HG03442 (cell line): ENCODE measurements around the gene NOL6.
"Not testable (repeated sequence)": the region's sequence is repeated elsewhere in the genome, so short reads cannot be mapped to it uniquely, and the experiment has no call there.

Source experiments
- ATAC-seq: cut with Tn5 transposase; IDR thresholded peaks from one replicate; pipeline ENCODE4 v1.9.1; 2021; ENCODE audit warnings: mild to moderate bottlenecking, moderate library complexity; ENCODE audit not compliant: unreplicated experiment

NOL6 gene

DNA sequence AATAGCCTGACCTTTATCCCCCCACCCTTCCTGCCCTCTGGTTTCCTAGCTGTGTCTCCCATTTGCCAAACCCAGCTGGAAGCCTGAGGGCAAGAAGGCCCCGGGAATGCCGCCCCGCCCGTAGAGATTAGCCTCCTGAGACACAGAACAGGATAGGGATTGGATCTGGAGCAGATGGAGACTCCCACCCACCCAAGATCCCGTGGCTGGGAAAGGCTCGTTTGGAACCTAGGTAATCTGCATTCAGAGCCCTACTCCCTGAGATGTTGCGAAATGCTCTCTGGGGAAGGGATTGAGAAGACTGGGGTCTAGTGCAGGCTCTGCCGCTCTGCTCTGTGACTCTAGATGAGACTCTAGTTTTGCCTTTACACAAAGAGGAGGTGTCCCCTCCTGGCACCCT is 37.3 kb downstream of the NOL6 start:
- no peak for ATAC-seq

DNA sequence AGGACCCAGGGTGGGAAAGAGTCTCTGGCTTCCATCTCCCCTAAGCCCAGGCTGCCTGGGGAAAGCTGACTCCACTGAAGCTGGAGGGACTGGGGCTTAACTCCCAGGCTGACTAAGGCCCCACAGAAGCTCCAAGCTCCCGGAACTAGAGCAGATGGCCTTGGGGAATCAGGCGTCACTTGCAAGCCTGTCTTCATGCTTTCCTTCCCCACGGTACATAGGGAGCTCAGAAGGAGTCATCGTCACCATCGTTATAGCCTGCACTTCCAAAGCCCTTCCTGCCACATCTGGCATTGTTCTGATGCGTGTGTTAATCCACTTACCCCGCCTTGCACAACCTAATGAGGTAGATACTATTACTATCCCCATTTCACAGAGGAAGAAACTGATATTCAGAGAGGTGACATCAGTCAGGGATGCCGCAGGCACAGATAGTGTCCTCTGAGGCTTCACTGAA is 37.9 kb downstream of the NOL6 start:
- no peak for ATAC-seq

DNA sequence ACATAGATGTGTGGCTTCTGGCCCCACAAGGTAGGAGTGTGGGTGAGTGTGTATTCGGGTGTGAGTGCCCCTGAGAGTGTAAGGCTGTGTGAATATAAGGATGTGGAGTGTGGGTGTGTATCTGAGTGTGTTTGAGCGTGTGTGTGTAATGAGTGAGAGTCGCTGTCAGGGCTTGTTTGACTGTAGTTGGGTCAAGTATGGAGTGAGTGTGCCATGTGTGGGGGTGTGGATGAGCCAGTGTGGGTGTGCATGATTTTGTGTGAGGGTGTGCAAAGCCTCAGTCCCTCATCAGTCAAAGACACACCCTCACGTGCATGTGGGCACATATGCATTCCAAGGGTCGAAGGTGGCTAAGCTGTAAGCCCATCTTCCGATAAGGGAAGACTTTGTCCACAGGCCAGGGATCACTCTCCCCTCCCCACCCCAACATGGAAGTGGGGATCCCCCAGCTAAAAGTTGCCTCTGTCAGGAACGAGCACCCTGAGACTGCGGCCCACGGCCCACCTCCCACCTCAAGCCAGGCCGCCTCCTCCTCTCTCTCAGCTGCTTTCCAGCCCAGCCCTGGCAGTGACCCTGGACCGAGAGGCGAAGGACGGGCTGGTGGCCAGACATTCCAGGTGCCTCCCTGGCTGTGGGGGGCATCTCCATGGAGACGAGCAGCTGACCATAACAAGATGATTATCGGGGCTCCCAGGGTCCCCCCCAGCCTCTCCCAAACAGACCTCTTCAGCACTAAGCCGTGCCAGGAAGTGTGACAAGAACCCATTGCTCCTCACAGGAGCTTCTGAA is 39.2 kb downstream of the NOL6 start:
- no peak for ATAC-seq

DNA sequence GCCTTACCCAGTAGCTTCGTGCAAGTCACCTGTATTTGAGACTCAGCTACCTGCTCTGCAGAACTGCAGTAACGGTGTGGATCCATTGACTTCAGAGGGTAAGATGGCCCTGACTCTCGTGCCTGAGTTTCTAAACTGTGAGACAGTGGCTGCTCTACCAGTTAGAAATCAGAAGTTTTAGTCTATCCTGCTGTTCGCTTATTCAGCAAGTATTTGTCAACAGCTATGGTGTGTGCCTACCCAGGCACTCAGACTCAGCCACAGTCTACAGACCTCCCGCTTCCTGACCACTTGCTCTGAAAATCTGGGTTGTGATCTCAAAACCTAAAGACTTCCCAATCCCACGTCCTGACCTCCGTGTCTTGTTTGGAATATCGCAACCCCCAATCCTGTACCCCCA is 39.9 kb downstream of the NOL6 start:
- ATAC-seq, result no peak

DNA sequence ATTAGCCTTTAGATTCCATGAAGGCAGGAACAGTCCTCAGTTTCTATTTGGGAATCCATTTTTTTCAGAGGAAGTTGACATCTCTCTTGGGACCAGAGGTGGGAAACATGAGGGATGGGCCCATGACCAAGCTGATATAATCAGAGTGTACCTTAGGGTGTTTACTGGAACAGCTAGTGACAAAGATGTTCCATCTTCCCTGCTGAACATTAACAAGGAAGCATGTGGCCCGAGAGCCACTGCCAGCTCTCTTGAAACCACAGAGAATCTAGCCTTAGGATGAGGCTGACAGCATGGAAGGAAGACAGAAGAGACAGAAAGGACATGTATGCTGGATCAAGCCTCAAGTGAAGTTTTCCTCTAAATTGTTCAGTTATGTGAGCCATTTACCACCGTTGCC is 42.3 kb downstream of the NOL6 start:
- ATAC-seq, result no peak

DNA sequence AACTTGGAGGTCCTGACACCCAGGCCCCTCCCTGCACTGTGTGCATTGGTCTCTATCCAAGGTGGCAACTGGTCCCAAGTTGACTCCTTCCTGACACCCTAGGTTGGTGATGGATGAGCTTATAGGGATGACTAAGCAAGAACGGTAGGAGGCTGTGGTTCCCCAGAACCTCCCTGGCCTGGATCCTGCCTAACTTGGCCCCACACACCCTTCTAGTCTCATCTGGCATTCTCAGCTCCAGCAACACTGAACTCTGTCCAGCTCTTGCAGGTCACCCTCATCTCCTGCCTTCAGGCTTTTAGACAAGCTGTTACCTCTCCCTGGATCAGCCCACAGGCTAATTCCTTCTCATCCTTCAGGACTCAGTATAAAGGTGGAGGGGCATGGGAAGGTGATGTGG is 42.8 kb downstream of the NOL6 start:
- ATAC-seq, result no peak

DNA sequence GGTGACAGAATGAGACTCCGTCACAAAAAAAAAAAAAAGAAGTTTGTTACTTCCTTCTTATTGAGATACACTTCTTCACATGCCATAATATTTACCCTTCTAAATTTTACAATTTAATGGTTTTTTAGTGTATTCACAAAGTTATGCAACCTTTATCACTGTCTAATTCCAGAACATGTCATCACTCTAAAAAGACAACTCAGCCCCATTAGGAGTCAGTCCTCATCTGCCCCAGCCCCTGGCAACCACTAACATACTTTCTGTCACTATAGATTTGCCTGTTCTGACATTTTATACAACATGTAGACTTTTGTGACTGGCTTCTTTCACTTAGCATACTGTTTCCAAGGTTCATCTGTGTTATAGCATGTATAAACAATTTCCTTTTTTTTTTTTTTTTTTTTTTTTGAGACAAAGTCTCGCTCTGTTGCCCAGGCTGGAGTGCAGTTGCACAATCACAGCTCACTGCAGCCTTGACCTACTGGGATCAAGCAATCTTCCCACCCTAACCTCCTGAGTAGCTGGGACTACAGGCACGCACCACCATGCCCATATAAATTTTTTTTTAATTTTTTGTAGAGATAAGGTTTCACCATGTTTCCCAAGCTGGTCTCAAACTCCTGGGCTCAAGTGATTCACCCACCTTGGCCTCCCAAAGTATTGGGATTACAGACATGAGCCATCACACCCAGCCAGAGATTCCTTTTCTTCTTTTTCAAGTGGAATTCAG is 44.3 kb downstream of the NOL6 start:
- no peak for ATAC-seq

DNA sequence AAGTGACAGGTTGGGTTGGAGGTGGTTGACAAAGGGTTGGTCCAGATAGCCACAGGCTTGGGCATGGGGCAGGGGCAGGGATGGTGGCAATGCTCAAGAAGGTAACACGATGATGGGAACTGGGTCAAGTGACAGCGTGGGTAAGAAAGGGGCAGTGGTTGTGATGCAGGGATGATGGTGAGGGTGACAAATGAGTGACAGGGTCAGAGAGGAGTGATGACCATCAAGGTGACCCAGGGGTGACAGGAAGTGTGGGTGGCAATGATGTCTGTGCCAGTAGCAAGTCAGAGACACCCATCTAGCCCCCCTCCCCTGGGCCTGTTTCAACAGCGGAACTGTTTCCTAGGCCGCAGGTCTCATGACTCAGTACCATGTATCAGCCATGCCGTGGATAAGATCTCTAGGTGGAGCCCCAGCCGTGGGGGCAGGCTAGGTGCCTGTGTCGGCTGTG is 46.9 kb downstream of the NOL6 start:
- ATAC-seq, result no peak

DNA sequence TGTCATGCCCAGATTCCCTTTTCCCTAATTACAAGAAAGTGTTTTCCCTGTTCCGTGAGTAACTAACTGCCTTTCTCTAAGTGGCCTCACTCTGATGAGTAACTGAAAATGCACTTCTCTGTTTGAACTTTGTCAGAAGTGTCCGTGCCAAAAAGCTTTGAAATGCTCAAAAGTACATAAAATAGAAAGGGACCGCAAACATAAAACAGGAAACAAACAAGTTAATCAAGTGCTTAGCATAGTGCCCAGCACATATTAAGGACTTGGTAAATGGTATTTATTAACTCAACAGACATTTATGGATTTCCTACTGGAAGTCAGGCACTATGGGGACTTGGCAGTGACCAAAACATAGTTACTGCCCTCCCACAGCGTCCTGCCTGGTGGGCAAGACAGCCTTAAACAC is 48.6 kb downstream of the NOL6 start:
- no peak for ATAC-seq

DNA sequence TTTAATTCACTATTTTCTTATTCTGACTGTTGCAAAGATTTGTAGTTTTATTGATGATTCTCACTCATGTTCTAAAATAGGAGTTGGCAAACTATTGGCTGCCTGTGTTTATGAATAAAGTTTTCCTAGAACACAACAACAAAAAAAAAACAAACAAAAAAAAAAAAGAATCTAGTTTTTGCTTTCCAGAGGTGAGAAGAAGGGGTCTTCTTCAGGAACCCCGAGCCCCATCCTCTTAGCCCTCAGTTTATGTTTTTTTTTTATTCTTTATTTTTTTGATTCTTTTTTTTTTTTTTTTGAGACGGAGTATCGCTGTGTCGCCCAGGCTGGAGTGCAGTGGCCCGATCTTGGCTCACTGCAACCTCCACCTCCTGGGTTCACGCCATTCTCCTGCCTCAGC is 49.2 kb downstream of the NOL6 start:
- ATAC-seq, result not testable (repeated sequence)

DNA sequence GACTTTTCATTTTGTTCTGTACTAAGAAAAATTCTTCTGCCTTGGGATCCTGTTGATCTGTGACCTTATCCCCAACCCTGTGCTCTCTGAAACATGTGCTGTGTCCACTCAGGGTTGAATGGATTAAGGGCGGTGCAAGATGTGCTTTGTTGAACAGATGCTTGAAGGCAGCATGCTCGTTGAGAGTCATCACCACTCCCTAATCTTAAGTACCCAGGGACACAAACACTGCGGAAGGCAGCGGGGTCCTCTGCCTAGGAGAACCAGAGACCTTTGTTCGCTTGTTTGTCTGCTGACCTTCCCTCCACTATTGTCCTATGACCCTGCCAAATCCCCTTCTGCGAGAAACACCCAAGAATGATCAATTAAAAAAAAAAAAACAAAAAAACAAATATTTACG is 49.7 kb downstream of the NOL6 start:
- ATAC-seq, result not testable (repeated sequence)

DNA sequence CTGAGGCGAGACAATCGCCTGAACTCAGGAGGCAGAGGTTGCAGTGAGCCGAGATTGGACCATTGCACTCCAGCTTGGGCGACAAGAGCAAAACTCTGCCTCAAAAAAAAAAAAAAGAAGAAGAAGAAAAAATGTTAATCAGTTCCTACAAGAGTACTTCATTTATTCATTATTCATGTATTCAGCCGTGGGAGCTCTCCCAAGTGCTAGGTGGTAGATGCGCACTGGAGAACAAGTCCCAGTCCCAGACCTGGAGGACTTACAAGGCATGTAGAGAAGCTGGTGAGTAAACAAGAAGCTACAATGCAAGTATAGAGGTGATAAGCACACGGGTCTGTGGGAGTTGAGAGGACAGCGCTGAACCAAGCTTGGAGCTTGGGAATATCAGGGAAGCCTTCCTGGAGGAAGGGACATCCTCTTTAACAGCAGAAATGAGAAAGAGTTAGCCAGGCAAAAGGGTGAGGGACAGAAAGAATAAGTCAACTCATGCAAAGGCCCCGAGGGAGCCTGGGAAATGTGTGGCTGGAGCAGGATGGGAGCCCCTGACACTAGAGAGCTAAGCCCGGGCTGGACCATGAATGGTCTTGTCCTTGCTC is 53.9 kb downstream of the NOL6 start:
- ATAC-seq, result no peak

DNA sequence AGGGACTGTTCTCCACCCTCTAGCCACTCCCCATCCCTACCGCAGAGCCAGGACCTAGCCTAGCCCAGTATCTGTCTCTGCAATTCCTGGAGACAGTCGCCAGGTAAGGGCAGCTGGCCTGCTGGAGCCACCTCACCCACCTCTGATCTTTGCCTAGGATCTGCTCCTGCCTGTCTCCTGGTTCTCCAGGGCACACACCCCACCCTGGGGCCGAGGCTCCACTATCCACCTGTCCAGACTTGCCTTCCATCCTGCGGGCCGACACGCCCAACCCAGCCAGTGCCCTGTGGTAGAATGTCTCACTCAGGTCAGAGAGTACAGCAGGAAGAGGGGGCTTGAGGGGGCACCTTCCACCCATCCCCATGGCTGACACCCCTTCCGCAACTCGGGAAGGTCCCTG is 55.6 kb downstream of the NOL6 start:
- ATAC-seq, result no peak

DNA sequence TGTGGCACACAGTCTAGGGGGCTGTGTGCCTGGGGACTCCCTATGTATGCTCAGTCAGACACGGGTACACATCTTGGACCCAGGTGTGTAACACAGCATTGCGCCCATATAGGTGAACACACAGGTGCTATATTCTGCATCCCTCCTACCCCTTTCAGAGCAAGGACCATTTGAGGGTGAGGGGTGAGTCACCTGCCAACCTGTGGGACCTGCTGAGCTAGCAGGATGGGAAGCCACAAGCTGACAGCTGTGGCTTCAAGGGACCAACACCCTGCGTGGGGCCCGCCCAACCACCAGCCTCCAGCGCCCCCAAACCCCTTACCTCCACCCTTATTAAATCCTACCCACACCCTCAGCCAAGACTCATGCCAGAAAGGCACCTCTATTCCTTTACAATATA is 56.7 kb downstream of the NOL6 start:
- ATAC-seq, result no peak

DNA sequence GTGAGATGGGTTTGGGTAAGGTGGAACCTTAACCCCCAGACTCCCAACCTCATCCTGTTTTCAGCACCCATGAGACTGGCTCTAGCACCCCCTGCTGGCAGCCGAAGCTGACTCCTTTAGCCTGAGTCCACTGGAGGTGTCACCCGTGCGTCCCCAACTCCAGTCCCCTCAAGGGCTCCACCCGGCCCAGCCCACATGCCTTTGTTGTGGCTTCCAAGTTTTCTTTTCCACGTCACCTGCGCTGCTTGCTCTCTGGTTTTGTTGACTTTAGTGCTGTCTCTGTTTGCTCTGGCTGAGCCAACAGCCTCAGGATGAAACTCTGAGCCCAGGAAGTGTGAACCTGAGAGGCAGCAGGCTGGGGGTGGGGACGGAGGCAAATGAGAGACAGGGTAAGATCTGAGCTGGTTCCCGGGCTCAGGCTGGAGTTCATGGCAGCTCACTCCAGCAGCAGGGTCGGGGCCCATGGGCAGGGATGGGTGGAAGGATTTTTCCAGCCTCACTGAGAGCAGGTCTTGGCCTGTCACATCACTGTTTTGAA is 58.2 kb downstream of the NOL6 start:
- ATAC-seq, result peak; percentile 77

DNA sequence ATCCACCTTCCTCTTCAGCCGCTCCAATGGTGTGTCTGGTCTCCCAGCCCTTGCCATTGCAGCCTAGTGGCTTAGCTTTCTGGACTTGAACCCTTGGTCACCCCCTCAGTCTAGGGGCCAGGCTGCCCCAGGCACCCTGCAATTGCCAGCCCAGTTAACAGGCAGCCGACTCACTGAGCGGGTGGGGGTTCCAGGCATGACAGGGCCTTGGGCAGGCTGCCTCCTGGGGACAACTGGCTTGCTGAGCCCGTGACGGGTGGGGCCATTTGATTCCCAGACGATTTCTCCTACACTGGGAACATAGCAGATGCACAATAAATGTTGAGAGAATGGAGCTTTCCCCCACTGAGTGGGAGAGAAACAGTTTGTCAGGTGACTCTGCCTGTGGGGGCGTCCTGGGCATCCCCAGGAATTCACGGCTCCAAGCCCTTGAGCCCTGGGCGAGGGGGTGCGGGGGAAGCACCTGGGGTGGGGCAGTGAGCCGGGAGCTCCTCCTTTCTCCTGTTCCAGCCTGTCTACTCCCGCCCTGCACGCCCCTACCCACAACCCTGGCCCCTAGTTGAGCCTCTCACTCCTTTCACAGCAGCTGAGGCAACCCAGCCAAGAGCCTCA is 58.7 kb downstream of the NOL6 start:
- ATAC-seq, result no peak

DNA sequence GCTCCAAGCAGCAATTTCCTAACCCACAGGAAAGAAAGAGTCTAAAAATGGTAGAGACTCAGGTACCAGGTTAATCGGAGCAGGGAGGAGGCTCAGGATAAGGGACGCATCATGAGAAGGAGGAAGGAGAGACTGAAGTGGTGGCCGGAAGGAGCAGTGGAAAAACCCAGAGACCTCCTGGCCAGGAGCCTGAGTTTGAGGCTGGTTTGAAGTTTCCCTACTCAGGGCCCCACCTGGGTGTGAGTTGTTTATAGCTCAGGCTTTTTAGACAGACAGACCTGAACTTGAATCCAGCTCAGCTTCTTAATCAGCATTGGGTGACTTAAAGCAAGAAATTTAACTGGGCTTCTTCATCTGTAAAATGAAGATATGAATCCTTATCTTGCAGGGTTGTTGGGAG is 59.5 kb downstream of the NOL6 start:
- no peak for ATAC-seq
